BE2C (cell line): ENCODE results near the gene BACE2.
"Not testable (repeated sequence)": the region's sequence is repeated elsewhere in the genome, so short reads cannot be mapped to it uniquely, and the experiment has no call there.

Experiments used
- DNase-seq: peaks from one replicate; pipeline ENCODE4 v3.0.0-alpha.2; 2020
- H3K27me3 ChIP-seq: fragments of 250-450 bp; sonication (Bioruptor Pico); 2 replicates; pipeline ENCODE4 v1.5.1; 2020; ENCODE audit warnings: mild to moderate bottlenecking
- H3K36me3 ChIP-seq: fragments of 250-450 bp; sonication (Bioruptor Pico); 2 replicates; pipeline ENCODE4 v1.5.1; 2020; ENCODE audit warnings: mild to moderate bottlenecking
- H3K4me1 ChIP-seq: fragments of 250-450 bp; sonication (Bioruptor Pico); 2 replicates; pipeline ENCODE4 v1.5.1; 2020
- H3K4me3 ChIP-seq: 2 replicates; pipeline ENCODE4 v1.5.1; 2011; ENCODE audit warnings: low read depth, low read length
- H3K9me3 ChIP-seq: fragments of 250-450 bp; sonication (Bioruptor Pico); 2 replicates; pipeline ENCODE4 v1.5.1; 2020
- TF ChIP-seq, protein P1 (sequence below): IDR thresholded peaks from 2 replicates; pipeline ENCODE4 v1.5.1; 2012; ENCODE audit warnings: mild to moderate bottlenecking, low read depth, low read length

Gene BACE2

DNA sequence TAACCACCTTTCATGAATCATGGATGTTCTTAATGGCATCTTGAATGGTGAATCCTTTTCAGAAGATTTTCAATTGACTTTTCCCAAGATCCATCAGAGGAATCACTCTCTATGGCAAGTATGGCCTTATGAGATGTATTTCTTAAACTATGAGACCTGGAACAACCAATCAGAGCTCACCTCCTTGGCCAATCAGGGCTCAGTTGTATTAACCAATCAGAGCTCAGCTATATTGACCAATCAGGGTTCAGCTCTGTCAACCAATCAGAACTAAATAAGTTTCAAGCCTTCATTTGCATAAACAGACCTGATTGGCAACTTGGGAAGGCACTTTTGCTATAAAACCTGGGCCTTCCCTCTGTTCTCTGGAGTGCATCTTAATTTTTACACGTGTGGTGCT lies 135.0 kb downstream of the BACE2 start:
- Histone ChIP-seq H3K4me1 (no peaks in the 10 kb centered on the region), H3K9me3 (no peaks in the 10 kb centered on the region), H3K27me3 (no peaks in the 10 kb centered on the region), H3K36me3 (no peaks in the 10 kb centered on the region), H3K4me3 (no peak overlapping the region)
- DNase-seq: no peak
- TF ChIP-seq, protein P1, sequence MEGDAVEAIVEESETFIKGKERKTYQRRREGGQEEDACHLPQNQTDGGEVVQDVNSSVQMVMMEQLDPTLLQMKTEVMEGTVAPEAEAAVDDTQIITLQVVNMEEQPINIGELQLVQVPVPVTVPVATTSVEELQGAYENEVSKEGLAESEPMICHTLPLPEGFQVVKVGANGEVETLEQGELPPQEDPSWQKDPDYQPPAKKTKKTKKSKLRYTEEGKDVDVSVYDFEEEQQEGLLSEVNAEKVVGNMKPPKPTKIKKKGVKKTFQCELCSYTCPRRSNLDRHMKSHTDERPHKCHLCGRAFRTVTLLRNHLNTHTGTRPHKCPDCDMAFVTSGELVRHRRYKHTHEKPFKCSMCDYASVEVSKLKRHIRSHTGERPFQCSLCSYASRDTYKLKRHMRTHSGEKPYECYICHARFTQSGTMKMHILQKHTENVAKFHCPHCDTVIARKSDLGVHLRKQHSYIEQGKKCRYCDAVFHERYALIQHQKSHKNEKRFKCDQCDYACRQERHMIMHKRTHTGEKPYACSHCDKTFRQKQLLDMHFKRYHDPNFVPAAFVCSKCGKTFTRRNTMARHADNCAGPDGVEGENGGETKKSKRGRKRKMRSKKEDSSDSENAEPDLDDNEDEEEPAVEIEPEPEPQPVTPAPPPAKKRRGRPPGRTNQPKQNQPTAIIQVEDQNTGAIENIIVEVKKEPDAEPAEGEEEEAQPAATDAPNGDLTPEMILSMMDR: no peak

DNA sequence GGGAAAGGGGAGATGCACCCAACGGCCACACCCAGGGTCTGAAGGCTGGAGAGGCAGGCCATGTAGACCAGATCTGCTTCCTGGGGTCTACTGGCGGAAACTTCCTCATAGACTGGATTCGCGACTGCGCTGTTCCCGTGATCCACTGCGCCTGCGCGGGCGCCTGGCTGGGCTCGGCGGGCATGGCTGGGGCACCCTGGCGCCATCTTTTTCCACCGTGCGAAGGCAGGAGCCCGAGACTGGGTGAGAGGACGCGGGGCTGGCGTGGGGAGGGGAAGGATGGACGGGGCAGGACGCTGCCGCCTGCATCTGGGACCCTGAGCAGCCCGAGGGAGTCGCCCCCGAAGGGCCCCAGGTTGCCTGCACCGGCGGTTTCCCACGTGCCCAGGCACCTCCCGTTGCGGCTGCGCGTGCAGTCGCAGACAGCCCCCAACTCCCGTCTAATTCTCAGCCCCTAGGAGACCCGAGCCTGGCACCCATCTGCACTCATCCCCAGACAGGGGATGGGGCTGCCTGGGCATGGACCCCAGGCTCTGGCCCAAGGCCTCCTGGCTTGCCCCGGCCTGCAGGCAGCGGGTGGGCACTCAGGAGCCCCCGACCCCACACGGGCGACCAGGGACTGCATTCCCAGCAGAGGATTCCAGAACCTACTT lies 136.2 kb downstream of the BACE2 start:
- DNase-seq: no peak
- TF ChIP-seq, protein P1: no peak

DNA sequence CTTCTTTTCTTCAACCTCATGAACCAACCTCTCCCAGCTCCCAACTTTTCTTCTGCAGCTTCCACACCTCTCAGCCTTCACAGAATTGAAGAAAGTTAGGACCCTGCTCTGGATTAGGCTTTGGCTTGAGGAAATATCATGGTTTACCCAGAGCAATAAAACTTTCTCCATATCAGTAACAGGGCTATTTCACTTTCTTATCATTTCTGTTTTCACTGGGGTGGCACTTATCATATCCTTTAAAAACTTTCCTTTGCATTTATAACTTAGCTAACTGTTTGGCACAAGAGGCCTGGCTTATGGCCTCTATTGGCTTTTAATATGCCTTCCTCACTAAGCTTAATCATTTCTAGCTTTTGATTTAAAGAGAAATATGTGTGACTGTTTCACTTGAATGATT lies 139.3 kb downstream of the BACE2 start:
- H3K4me1 ChIP-seq: no peaks in the 10 kb centered on the region
- no peak for DNase-seq
- TF ChIP-seq, protein P1: no peak
- H3K4me3 ChIP-seq: no peak overlapping the region
- H3K9me3 ChIP-seq: no peaks in the 10 kb centered on the region
- H3K36me3 ChIP-seq: no peaks in the 10 kb centered on the region
- no peaks in the 10 kb centered on the region for H3K27me3 ChIP-seq

More for the DNA sequence above, 136.2 kb downstream of the BACE2 start:
- Histone ChIP-seq H3K4me1 (no peaks in the 10 kb centered on the region), H3K4me3 (no peak overlapping the region), H3K27me3 (no peaks in the 10 kb centered on the region), H3K9me3 (no peaks in the 10 kb centered on the region), H3K36me3 (no peaks in the 10 kb centered on the region)

DNA sequence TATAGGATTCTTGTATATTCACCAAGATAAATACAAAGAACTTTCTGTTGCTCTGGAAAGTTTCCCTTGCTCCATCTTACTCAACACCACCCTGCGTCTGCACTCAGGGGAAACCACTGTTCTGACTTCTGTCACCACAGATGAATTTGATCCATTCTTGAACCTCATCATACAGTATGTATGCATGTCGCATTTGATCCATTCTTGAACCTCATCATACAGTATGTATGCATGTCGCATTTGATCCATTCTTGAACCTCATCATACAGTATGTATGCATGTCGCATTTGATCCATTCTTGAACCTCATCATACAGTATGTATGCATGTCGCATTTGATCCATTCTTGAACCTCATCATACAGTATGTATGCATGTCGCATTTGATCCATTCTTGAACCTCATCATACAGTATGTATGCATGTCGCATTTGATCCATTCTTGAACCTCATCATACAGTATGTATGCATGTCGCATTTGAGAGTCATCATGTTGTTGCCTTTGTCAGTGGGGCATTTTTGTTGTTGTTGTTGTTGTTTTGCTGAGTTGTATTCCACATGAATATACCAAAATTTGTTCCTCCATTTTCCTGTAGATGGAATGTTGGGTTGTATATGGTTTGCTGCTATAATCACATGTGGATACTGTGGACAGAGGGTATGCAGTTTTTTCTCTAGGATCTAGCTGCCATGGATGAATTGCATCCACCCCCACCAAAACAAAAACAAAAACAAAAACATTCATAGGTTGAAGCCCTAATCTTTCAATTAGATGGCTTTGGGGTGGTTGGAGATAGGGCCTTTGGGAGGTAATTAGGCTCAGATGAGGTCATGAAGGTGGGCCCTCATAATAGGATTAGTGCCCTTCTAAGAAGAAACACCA lies 145.6 kb downstream of the BACE2 start:
- H3K36me3 ChIP-seq, H3K27me3 ChIP-seq, H3K4me3 ChIP-seq, DNase-seq, H3K4me1 ChIP-seq, H3K9me3 ChIP-seq: not testable (repeated sequence)

DNA sequence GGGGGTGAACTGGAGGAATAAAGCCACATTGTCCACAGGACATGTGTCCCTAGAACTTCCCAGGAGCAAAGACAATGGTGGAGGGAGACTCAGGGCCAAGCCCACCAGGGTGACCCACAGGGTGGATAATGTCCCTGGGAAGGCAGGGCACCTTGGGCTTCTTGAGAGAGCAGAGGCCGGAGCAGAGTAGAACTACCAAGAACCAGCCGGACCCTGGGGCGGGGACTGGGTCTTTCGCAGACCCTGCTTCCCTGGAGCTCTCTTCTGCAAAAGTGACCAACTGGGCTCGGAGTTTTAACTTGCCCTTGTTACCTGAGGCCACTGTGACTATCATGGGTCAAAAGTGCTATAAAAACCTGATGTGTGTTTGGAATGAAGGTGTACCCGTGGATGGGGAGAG lies 147.8 kb downstream of the BACE2 start:
- no peaks in the 10 kb centered on the region for H3K9me3 ChIP-seq
- DNase-seq: no peak
- H3K4me3 ChIP-seq: no peak overlapping the region
- H3K27me3 ChIP-seq: no peaks in the 10 kb centered on the region
- H3K36me3 ChIP-seq: no peaks in the 10 kb centered on the region
- TF ChIP-seq, protein P1: no peak
- no peaks in the 10 kb centered on the region for H3K4me1 ChIP-seq

DNA sequence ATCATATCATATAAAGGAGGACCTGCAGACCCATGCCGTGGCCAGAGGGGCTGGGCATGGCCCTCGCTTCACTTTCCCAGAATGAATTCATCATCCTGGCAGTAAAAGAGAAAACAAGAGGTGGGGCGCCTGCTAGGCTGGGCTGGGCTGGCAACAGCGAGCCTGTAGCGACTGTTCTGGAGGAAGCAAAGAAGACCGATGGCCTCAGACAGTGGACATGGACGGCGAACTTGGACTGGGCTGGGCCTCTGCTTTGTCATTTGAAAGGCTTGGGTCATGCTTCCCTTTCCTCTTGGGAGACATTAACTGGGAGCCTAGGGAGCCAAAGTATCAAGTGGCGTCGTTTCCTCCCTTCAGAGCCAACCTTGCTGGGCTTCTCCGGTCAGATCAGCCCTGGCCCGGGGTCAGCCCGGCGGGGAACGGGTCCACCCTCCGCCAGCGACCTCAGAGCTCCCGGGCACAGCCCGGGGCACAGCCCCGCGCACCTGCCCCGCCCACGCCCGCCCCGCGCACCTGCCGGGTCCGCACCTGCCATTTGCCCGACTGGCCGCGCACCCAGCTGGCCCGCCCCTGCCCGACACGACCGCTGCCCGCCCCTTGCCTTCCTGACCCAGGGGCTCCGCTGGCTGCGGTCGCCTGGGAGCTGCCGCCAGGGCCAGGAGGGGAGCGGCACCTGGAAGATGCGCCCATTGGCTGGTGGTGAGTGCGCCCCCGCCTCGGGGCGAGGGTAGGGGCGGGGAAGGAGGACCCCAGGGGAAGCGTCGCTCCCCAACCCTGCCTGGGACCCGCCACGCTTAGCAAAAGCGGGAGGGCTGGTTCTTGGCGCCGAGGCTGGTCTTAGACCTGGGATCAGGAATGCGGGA lies 148.5 kb downstream of the BACE2 start, which contains the start of gene FAM3B:
Gene FAM3B, plus strand, starts transcription at position 602 of the 863 bp plus-strand sequence. Its CDS starts 79 bp downstream, at position 681.
- DNase-seq: no peak
- no peaks in the 10 kb centered on the region for H3K27me3 ChIP-seq
- H3K36me3 ChIP-seq: no peaks in the 10 kb centered on the region
- no peaks in the 10 kb centered on the region for H3K4me1 ChIP-seq
- TF ChIP-seq, protein P1: no peak
- H3K4me3 ChIP-seq: no peak within 1 kb of the TSS
- H3K9me3 ChIP-seq: no peaks in the 10 kb centered on the region
